GM19328 (cell line): Measurements from ENCODE around the gene PGLYRP2.

Source experiments
- ATAC-seq: cut with Tn5 transposase; IDR thresholded peaks from one replicate; pipeline ENCODE4 v1.9.1; 2021; ENCODE audit warnings: mild to moderate bottlenecking, moderate library complexity; ENCODE audit not compliant: unreplicated experiment

PGLYRP2 gene

GRCh38 chr19:15427991-15428471, 51.3 kb downstream of the PGLYRP2 start:
- ATAC-seq: no peak

DNA sequence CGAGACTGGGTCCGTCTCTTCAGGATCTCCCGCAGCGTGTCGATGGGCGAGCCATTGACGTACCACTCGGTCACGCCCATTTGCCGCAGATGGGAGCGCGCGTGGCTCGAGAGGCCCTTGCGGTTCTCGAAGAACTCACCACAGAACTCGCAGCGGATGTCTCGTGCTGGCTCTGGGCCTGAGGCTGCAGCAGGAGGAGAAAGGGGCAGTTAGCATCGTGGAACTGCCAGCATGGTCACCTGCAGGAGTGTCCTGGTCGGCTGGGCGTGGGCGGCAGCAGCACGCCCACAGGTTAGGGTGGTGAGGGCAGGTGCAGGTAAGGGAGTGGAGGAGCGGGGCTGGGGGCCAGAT, 52.0 kb downstream of the PGLYRP2 start:
- ATAC-seq: no peak

DNA sequence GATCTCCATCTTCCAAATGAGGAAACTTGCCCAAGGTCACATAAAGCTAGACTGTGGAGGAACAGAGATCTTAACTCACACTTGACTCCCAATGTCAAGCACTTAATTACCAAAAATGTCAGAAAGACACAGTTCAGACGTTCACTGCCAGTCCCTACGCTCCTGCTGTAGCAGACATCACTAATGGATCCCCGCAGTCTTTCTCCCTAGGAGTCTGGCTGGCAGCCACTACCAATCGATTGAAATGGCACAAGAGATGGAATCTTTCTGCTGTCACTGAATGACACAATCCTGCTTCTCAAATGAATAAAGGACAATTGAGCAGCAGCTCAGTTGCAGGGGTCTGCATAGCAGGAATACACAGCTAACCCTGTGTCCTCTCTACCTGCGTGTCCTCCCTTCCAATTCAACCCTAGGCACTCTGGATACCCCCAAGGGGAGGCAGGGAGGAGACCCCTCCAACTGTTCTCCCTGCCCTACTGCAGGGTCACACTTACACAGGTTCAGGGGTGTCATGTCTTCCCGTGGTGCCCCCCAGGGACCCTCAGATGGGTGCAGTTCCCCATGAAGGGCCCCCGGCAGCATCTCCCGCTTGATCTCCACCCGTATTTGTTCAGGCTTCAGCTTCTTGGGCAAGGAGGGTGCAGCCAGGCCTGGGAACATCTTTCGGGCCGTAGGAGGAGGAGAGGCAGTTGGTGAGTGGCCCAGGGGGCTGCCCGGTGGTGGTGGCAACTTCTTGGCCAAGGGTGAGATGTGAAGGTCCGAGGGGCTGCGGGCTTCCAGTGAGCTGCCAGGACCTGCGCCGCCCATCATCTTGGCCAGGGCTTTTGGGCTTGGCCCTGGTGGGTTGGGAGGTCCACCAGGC, 52.6 kb downstream of the PGLYRP2 start:
- ATAC-seq: no peak

- ATAC-seq: no peak
These were observed 53.9 kb downstream of the PGLYRP2 start for GRCh38 chr19:15425321-15425950.

- ATAC-seq: no peak
These were observed 54.5 kb downstream of the PGLYRP2 start for GRCh38 chr19:15424692-15425272.

GRCh38 chr19:15424121-15424520, 55.2 kb downstream of the PGLYRP2 start:
- no peak for ATAC-seq

GRCh38 chr19:15423130-15423529, 56.2 kb downstream of the PGLYRP2 start:
- ATAC-seq: no peak

GRCh38 chr19:15422296-15423075, 56.8 kb downstream of the PGLYRP2 start:
- ATAC-seq: no peak

DNA sequence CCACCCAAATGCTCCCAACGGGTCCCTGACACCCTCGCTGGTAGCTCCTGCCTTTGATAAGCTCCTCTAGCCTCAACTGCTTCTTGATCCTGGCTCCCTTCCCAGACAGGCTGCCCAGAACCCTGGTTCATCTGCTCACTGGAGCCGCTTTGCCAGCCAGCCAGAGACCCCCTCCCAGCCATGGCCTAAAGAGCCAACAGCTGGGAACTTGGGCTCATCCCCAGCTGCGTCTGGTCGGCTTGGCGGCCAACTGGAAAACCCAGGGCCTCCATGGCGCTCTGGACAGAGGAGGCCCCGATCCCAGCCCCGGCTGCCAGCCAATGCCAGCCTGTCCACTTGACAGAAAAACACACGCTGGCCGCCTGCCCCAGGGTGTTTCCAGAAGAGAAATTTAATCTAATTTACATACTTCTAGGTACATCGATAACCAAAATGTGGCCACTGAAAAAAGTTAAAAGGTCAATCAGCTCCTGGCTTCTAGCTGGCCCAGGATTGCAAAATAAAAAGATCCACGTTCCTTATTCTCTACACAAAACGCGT, 57.5 kb downstream of the PGLYRP2 start:
- ATAC-seq: no peak

DNA sequence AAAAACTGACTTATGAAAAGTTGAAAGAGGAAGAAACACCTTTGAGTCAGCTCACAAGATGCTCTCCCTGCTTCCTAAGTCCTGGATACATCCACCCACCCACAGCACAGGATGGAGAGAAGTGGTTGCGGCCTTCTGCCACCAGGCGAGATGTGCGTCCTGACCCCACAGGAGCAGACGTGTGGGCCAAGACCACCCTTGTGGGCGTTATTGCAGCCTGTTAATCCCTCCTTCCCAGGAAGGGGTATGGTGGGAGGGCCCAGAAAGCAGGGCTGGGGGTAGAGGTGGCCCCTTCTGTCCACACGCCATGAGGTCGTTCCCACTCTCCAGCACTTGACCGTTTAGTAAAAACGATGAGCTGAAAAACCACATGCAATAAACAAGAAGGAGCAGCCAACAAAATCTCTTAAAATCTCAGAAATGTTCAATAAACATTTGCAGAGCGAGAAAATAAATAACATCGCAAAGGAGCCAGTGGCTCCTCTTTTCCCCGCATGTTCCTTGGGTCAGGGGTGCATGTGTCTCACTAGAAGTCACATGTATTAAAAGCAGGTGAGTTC, 58.1 kb downstream of the PGLYRP2 start:
- ATAC-seq: no peak

GRCh38 chr19:15419413-15420025, 59.8 kb downstream of the PGLYRP2 start:
- ATAC-seq: no peak
